GM04504 (cell line): Measurements from ENCODE around the gene TRRAP.

ENCODE experiments used
- DNase-seq: peaks from one replicate; pipeline ENCODE4 v3.0.0-alpha.2; 2012; ENCODE audit warnings: low read depth

The TRRAP gene

DNA sequence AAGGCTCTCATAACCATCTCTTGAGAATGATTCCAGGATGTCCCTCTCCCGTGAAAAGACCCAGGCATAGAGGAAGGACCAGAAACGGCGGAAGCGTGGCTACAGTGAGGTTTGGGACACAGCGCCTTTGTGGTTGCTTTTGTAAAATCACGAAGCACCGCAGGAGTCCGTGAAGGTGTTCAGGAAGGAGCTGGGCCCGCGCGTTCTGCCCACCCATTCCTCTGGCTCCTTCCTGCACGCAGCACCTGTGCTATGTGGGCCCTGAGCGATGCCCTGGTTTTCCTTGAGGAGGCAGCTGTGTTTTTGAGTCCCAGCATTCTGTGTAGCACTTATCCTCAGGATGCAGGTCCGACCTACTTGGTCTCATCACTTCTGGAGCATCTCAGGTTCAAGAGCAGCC is 112.8 kb downstream of the TRRAP start:
- DNase-seq: no peak

DNA sequence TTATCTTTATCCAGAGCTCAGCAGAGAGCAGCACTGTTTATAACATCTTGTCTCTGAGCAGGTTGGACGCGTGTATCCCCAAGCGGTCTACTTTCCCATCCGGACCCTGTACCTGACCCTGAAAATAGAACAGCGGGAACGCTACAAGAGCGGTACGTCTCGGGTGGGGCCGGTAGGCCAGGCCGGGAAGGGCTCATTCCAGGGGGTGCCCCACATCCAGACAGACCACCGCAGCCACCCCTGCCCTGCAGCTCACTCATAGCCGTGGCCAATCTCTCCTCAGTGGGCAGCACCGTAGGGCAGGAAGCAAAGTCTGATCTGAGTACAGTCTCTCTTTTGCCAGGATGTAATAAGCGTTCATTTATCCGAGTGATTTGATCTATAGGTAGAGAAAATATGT is 113.7 kb downstream of the TRRAP start:
- DNase-seq: no peak

DNA sequence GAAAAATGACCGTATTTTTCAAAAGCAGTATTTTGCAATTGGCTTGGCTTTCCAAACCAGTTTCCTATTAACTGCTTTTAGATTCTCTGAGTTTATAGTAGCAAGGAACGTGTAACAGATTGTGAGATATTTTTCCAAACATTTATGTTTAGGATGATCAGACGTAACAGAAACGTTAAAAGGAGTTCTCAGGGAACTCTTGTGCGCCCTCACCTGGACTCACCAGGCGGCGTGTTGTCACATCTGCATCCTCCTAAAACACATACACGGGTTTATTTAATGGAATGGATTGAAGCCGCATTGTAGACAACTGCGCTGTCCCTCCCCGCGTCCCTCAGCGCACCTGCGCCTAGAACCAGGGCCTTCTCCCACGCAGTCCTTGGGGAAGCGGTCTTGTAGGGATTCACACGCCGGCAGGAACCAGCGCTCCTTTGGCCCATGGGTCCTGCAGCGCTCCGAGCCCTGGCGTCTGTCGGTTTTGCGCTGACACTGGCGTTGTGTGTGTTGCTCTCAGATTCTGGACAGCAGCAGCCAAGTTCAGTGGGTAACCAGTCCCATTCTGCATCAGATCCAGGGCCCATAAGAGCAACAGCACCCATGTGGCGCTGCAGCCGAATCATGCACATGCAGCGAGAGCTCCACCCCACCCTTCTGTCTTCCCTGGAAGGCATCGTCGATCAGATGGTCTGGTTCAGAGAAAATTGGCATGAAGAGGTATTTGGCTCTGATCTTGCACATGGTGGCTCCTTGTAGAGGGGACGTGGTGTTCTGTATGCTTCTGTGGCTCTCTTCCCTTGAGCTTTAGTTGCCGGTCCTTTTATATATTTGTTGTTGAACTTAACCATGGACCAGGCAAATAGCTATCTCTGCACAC is 114.9 kb downstream of the TRRAP start:
- no peak for DNase-seq

DNA sequence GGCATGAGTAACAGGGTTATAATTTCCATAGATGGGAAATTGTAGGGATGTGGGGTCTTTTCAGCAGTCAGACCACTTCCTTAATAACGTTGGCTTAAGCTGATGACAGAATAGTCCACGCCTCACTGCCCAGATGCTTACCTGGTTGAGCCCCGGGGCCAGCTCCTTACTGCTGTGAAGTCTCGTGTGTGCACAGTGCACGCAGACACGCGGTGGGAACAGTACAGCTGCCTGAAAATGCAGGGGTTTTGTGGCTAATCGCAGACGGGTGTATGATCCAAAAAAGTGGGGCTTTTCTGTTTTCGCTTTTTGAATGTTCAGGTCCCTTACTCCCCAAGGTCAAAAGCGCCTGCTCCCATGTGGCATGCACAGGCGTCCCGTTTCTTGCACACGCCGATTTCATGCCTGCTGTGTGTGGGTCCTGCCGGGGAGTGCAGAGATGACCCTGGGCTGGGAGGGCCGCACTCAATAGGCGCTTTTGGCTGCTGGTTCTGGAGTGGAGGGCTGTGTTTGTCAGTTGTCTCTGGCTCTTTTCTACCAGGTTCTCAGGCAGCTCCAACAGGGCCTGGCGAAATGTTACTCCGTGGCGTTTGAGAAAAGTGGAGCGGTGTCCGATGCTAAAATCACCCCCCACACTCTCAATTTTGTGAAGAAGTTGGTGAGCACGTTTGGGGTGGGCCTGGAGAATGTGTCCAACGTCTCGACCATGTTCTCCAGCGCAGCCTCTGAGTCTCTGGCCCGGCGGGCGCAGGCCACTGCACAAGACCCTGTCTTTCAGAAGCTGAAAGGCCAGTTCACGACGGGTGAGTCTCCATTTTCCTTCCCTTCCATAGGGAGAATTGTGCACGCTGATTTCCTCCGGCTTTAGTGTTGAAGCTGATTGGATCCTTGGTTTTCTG is 116.0 kb downstream of the TRRAP start:
- no peak for DNase-seq

DNA sequence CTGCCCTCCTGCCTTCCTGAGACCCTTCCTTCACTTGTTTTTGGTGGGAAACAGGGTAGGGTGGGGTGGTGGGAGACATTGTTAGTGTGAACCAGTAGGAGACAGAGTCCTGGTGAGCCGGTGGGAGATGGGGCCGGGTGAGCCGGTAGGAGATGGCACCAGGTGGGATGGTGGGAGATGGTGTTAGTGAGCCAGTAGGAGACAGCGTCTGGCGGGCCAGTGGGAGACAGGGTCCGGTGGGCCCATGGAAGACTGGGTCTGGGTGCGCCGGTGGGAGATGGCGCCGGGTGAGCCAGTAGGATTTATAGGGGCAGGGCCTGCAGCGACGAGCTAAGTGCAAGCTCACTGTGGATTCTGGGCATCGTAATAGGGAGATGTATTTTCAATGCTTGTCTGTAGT is 116.8 kb downstream of the TRRAP start:
- DNase-seq: no peak

GRCh38 chr7:98995523-98996149 is 117.3 kb downstream of the TRRAP start:
- DNase-seq: no peak

DNA sequence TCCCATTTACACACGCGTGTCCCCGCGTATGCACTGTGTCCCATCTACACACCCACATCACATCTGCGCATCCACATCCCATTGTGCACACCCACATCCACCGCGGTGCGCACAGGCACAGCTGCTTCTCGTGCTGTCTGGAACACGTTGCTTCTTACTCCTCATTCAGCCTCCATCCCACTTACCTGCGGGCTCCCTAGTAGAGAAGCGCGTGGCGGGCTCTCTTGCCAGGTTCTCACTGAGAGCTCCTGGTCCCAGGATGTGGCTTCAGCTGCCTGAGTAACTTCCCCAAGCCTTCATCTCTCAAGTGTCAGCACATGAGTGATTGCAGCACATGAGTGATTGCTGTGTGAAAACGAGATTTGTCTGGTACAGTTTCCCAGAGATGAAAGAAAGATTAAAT is 117.8 kb downstream of the TRRAP start:
- no peak for DNase-seq

DNA sequence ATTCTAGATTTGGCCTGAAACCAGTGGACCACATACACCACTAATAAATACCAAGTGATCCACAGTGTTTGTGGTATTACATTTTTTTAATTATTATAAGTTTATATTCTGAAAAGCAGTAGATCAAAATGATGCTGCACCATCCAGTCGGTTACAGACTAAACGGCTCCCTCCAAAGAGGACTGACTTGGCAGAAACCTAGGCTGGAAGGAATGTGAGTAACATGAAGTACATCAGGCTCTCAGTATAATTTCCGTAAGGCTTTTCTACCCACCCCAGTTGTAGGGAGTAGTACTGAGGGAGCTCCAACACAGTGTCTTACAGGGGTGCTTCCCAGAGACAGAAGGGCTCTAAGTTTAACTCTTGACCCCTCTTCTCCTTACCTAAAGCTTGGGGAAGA is 119.5 kb downstream of the TRRAP start:
- DNase-seq: no peak

GRCh38 chr7:98998821-98999725 is 120.7 kb downstream of the TRRAP start:
- DNase-seq: no peak

GRCh38 chr7:99000196-99000903 is 122.0 kb downstream of the TRRAP start:
- no peak for DNase-seq

DNA sequence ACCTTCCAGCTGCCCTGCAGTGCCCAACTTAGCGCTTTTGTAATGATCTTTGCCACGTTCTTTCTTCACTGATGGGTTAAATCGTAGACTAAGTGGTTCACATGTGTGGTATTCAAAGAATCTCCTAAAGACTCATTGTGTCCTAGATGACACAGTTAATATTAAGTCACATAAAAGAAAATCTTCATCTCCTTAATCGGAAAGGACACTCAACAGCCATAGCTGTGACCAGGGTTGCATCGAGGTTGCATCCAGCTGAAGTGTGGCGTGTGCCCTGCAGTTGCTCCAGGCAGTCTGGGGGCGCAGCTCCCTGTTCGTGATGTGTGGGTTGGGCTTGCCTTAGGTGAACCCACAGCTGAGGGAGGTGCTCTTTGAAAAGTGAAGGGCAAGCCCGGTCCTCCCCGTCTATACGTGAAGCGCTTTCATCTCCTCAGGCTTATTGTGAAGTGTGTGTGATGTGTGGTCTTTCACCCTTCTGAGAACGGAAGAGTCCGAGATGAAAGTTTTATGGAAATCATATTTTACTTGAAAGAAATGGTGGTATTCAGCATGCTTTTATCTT is 122.7 kb downstream of the TRRAP start:
- no peak for DNase-seq

GRCh38 chr7:99001482-99002147 is 123.3 kb downstream of the TRRAP start:
- DNase-seq: no peak

- DNase-seq: no peak
These were observed 124.0 kb downstream of the TRRAP start for GRCh38 chr7:99002148-99002826.

GRCh38 chr7:99002827-99003212 is 124.5 kb downstream of the TRRAP start:
- no peak for DNase-seq

DNA sequence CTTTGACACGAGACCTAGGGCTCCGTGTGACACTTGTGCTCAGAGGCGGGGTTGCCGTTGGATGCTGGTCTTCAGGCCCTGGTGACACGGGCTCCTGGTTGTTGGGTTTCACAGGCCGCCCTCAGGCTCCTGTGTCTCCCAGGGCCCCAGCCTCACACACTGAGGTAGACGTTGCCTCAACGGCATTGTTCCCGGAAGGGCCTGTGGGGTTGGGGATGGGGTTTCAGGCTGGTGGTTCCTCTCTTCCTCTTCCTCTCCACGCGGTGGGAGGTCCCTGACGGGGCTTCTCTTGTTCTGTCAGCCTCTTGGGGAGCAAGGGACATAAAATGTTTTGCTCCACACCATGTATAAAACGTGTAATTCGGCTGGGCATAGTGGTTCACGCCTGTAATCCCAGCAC is 125.1 kb downstream of the TRRAP start:
- DNase-seq: no peak

GRCh38 chr7:99004216-99004615 is 125.9 kb downstream of the TRRAP start:
- no peak for DNase-seq

GRCh38 chr7:99004781-99005500 is 126.6 kb downstream of the TRRAP start:
- no peak for DNase-seq

- DNase-seq: no peak
These were observed 127.4 kb downstream of the TRRAP start for GRCh38 chr7:99005776-99006175.
